NCI-H1930 (cell line): Measurements from ENCODE around the gene KRTAP13-3.

Source experiments
- DNase-seq, 2 experiments: peaks; one replicate each; lab custom pipeline; 2025; lab: John Stamatoyannopoulos, UW

The KRTAP13-3 gene

DNA sequence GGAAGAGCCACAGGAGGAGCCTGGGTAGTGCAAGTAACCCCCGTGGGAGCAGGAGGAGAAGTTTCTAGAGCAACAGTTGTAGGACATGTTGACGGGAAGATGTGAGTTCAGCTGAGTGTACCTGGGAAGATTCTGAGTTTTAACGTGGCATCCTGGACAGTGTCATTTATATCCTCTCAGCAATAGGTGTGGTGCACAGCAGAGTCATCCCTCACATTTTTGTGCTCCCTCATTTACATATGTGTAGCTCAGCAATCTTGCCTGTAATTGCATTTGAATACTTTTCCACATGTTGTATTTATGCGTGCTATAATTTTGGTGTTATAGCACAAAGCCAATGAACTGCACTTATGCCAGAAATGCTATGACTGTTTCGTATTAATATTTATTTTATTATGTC, at the start of gene KRTAP13-3:
Gene KRTAP13-3, minus strand, starts transcription at position 101 of the 400 bp plus-strand sequence. Its CDS starts 14 bp downstream, at position 87.
- no peak for DNase-seq

DNA sequence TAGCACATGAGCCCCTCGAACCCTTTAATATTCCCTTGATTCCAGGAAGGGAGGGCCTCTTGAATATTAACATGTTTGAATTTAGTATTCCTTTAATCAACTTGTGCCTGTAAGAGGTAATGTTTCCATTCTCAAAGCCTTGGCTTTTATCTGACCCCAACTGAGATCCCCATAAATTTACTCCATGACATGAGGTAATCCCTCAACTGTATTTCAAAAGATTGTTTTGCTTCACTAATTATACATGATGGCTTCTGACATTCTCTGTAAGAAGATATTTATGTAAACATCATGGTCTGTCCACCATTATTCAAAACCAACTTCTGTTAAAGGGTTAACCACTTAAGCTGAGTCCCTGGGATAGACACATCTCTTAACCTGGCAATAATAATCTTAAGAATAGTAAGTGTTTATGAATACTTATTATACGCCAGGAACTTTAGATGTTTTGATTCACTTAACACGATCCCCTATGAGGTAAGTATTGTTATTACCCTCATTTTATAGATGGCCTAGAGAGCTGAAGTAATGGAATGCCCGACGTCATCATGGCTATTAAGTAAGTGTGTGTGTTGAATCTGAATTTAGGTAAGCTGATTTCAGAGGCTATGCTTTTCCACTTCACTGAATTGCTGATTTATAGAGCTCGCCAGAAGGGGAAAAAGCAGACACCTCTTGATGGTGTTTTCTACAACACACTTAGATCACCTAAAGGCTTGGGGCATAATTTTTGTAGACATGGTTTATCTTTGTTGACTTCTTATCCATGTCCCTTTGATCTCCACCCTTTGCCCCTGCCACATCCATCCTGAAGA, 43.4 kb upstream of the KRTAP13-3 start:
- DNase-seq = no peak

- DNase-seq = no peak
Observed at GRCh38 chr21:30463713-30464112, 38.0 kb upstream of the KRTAP13-3 start.

GRCh38 chr21:30448514-30448913, 22.8 kb upstream of the KRTAP13-3 start:
- no peak for DNase-seq

GRCh38 chr21:30447056-30447455, 21.3 kb upstream of the KRTAP13-3 start:
- no peak for DNase-seq

GRCh38 chr21:30444204-30444603, 18.5 kb upstream of the KRTAP13-3 start:
- DNase-seq = no peak

DNA sequence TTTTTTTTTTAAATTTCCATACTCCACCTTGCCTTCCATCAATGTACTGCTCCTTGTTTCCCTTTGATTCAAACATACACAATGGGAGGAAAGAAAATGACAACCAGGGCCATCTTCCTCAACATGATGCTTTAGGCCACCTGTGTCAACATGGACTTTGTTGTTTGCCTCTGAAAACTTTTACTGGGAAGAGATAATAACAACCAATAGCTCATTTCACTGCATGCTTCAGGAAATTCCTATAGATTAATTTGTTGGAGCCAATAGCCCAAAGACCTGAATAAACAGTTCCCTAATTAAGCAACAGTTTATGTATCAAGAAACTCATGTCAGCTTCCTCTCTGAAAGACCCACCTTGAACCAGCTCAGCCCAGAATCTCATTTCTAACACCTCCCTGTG, 17.5 kb upstream of the KRTAP13-3 start:
- DNase-seq = no peak

DNA sequence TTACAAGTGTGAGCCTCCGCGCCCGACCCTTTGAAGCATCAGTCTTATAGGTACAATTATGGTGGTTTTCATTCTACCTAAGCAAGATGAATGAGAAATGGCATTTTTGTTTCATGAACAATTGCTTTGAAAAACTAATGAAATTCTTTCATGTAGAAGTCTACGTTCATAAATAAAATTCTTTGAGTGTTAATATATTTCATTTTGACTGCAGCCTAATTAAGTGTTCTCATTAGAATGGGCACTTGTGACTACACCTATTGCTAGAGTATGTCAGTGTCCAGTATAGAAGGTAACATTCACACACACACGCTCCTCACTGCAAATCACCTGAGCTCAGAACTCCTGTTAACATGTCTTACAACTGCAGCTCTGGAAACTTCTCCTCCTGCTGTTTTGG, 14.2 kb upstream of the KRTAP13-3 start, which contains the start of gene KRTAP15-1:
Gene KRTAP15-1, plus strand, starts transcription at position 301 of the 400 bp plus-strand sequence. Its CDS starts 53 bp downstream, at position 354.
- no peak for DNase-seq

GRCh38 chr21:30437010-30437565, 11.4 kb upstream of the KRTAP13-3 start:
- DNase-seq = no peak

- DNase-seq = no peak
Observed at GRCh38 chr21:30434033-30434631, 8.4 kb upstream of the KRTAP13-3 start.

DNA sequence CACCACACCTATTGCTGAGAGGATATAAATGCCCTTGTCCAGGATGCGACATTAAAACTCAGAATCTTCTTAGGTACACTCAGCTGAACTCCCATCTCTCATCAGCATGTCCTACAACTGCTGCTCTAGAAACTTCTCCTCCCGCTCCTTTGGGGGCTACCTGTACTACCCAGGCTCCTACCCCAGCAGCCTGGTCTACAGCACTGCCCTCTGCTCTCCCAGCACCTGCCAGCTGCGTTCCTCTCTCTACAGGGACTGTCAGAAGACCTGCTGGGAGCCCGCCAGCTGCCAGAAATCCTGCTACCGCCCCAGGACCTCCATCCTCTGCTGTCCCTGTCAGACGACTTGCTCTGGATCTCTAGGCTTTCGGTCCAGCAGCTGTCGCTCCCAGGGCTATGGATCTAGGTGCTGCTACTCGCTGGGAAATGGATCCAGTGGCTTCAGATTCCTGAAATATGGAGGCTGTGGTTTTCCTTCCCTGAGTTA, 4.5 kb upstream of the KRTAP13-3 start, which contains the start of gene KRTAP13-4:
Gene KRTAP13-4, plus strand, starts transcription at position 51 of the 486 bp plus-strand sequence. Its CDS starts 56 bp downstream, at position 107.
- DNase-seq = no peak

GRCh38 chr21:30426731-30427130, 1.0 kb upstream of the KRTAP13-3 start:
- no peak for DNase-seq

GRCh38 chr21:30415993-30416392, 9.7 kb downstream of the KRTAP13-3 start:
- DNase-seq = no peak

GRCh38 chr21:30408782-30409494, 16.8 kb downstream of the KRTAP13-3 start:
- DNase-seq = no peak

GRCh38 chr21:30395731-30396130, 30.0 kb downstream of the KRTAP13-3 start, which contains the start of gene KRTAP13-1:
Gene KRTAP13-1 (plus strand): TSS chr21:30396031. CDS start chr21:30396087, 56 bp downstream.
- no peak for DNase-seq

- no peak for DNase-seq
Observed at GRCh38 chr21:30391492-30392025, 34.2 kb downstream of the KRTAP13-3 start.

- no peak for DNase-seq
Observed at GRCh38 chr21:30382201-30382600, 43.5 kb downstream of the KRTAP13-3 start.
